Muscle of leg (tissue), 16 donors: ENCODE measurements around the gene SHISAL2B. TPM values are rescaled to one million over a fixed set of nuclear protein-coding genes. Genes with fewer than 3 reads are reported as not detected.
"Not testable (repeated sequence)": the region's sequence is repeated elsewhere in the genome, so short reads cannot be mapped to it uniquely, and the experiment has no call there.

Experiments
- DNase-seq: peaks from one replicate; pipeline ENCODE4 v3.0.0; 2013
- H3K27ac ChIP-seq: one replicate; pipeline ENCODE4 v1.5.1; 2013; ENCODE audit warnings: mild to moderate bottlenecking, low read length, control low read depth
- H3K27me3 ChIP-seq: one replicate; pipeline ENCODE4 v1.6.1; 2013; ENCODE audit warnings: low read length; ENCODE audit not compliant: control insufficient read depth, insufficient read depth
- H3K36me3 ChIP-seq: one replicate; pipeline ENCODE4 v1.6.1; 2013; ENCODE audit warnings: low read length; ENCODE audit not compliant: control insufficient read depth, insufficient read depth
- H3K4me1 ChIP-seq: one replicate; pipeline ENCODE4 v1.6.1; 2013; ENCODE audit warnings: low read length; ENCODE audit not compliant: control insufficient read depth, insufficient read depth
- H3K4me3 ChIP-seq: one replicate; pipeline ENCODE4 v1.5.1; 2013; ENCODE audit warnings: low read length, control low read depth
- H3K9me3 ChIP-seq: replicated peaks from 2 replicates; pipeline ENCODE4 v1.6.1; 2013; ENCODE audit warnings: low read depth, low read length; ENCODE audit not compliant: control insufficient read depth
- WGBS: methylation state at CpG from one replicate; pipeline ENCODE4 v1.1.5; 2013; ENCODE audit warnings: missing lambda C conversion rate; ENCODE audit not compliant: insufficient coverage; 5-methylcytosine and 5-hydroxymethylcytosine counted together
- long read RNA-seq, 11 donors: transcript quantifications; one replicate each; lab custom pipeline, GENCODE V29; 2026
- polyA plus RNA-seq, 8 donors: library from polyadenylated mRNA; unstranded; fragments of 120-200 nt; gene quantifications; one replicate each; pipeline versions ENCODE4 v1.2.1 to v1.2.3, GENCODE V29; 2013; ENCODE audit warnings: inconsistent platforms in 1 of 8, low replicate concordance in 1 of 8; ENCODE audit not compliant: insufficient read length in 8 of 8, insufficient read depth in 1 of 8
- total RNA-seq: library from RNA; stranded (reverse); fragments of 120-200 nt; gene quantifications from one replicate; pipeline ENCODE4 v1.2.4, GENCODE V29; 2013

The SHISAL2B gene
- 0.98 TPM for total RNA-seq
- polyA plus RNA-seq = under 1 TPM in 6 of 8 donors, not detected in 2; 0.20 to 0.68 (median 0.55) TPM
- long read RNA-seq, donor 1 = 0 reads
- long read RNA-seq, donor 2 = 0 reads
- long read RNA-seq, donor 3 = 0 reads
- long read RNA-seq, donor 4 = 0 reads
- long read RNA-seq, donor 5 = 0 reads
- long read RNA-seq, donor 6 = 0 reads
- long read RNA-seq, donor 7, partial matches to known transcripts = 0 of 3 reads
- long read RNA-seq, donor 7, other reads (novel, unspliced or antisense) = 0 of 3 reads
- long read RNA-seq, donor 8 = 0 reads
- long read RNA-seq, donor 9 = 0 reads
- long read RNA-seq, donor 10, partial matches to known transcripts = 0 of 2 reads
- long read RNA-seq, donor 10, other reads (novel, unspliced or antisense) = 0 of 2 reads
- long read RNA-seq, donor 11 = 0 reads

- Histone ChIP-seq H3K27ac (no peak within 1 kb of the TSS), H3K4me1 (peaks cover 10% of the 10 kb centered on the region), H3K9me3 (no peaks in the 10 kb centered on the region), H3K36me3 (no peaks in the 10 kb centered on the region), H3K27me3 (peaks cover 26% of the 10 kb centered on the region), H3K4me3 (peak within 1 kb of the TSS; percentile 25)
- under 1% methylated on average over 62 of the region's 71 CpGs for WGBS
- DNase-seq = peak; percentile 13
These were observed at the start of gene SHISAL2B for GRCh38 chr5:64690417-64691151. SHISAL2B (plus strand) TSS chr5:64690503; CDS start chr5:64690624, 121 bp downstream.

- no peak overlapping the region for H3K27ac ChIP-seq
- H3K27me3 ChIP-seq = no peaks in the 10 kb centered on the region
- H3K4me1 ChIP-seq = no peaks in the 10 kb centered on the region
- DNase-seq = no peak
- no peak overlapping the region for H3K4me3 ChIP-seq
- H3K9me3 ChIP-seq = no peaks in the 10 kb centered on the region
- H3K36me3 ChIP-seq = no peaks in the 10 kb centered on the region
These were observed 45.5 kb upstream of the SHISAL2B start for GRCh38 chr5:64644831-64645230.

- Histone ChIP-seq H3K4me3 (no peak overlapping the region), H3K27ac (no peak overlapping the region), H3K36me3 (no peaks in the 10 kb centered on the region), H3K27me3 (no peaks in the 10 kb centered on the region), H3K4me1 (no peaks in the 10 kb centered on the region), H3K9me3 (no peaks in the 10 kb centered on the region)
- WGBS = 55% methylated on average over 3 of the region's 3 CpGs
- DNase-seq = no peak
These were observed 44.1 kb upstream of the SHISAL2B start for GRCh38 chr5:64646169-64646568.

- H3K27ac ChIP-seq = no peak overlapping the region
- H3K4me1 ChIP-seq = no peaks in the 10 kb centered on the region
- no peaks in the 10 kb centered on the region for H3K27me3 ChIP-seq
- DNase-seq = no peak
- no CpG with 5 or more reads among the region's 2 CpGs for WGBS
- no peak overlapping the region for H3K4me3 ChIP-seq
- H3K9me3 ChIP-seq = no peaks in the 10 kb centered on the region
- no peaks in the 10 kb centered on the region for H3K36me3 ChIP-seq
These were observed 40.8 kb upstream of the SHISAL2B start for GRCh38 chr5:64649512-64649911.

- WGBS = no CpG with 5 or more reads among the region's 3 CpGs
- no peak for DNase-seq
- H3K9me3 ChIP-seq = no peaks in the 10 kb centered on the region
- no peaks in the 10 kb centered on the region for H3K36me3 ChIP-seq
- H3K27me3 ChIP-seq = no peaks in the 10 kb centered on the region
- no peaks in the 10 kb centered on the region for H3K4me1 ChIP-seq
- no peak overlapping the region for H3K27ac ChIP-seq
- H3K4me3 ChIP-seq = no peak overlapping the region
These were observed 36.3 kb upstream of the SHISAL2B start for GRCh38 chr5:64653766-64654560.

GRCh38 chr5:64654561-64654938 lies 35.8 kb upstream of the SHISAL2B start:
- no peaks in the 10 kb centered on the region for H3K27me3 ChIP-seq
- H3K27ac ChIP-seq = no peak overlapping the region
- H3K4me1 ChIP-seq = no peaks in the 10 kb centered on the region
- no peak overlapping the region for H3K4me3 ChIP-seq
- H3K9me3 ChIP-seq = no peaks in the 10 kb centered on the region
- no peak for DNase-seq
- WGBS = no CpG with 5 or more reads among the region's 2 CpGs
- no peaks in the 10 kb centered on the region for H3K36me3 ChIP-seq

GRCh38 chr5:64655596-64655995 lies 34.7 kb upstream of the SHISAL2B start:
- no peak for DNase-seq
- H3K36me3 ChIP-seq = no peaks in the 10 kb centered on the region
- no peaks in the 10 kb centered on the region for H3K27me3 ChIP-seq
- H3K9me3 ChIP-seq = no peaks in the 10 kb centered on the region
- WGBS = 50% methylated on average over 1 of the region's 1 CpG
- H3K4me3 ChIP-seq = no peak overlapping the region
- no peaks in the 10 kb centered on the region for H3K4me1 ChIP-seq
- H3K27ac ChIP-seq = no peak overlapping the region

- no CpG with 5 or more reads among the region's 3 CpGs for WGBS
- Histone ChIP-seq H3K4me3 (no peak overlapping the region), H3K27ac (no peak overlapping the region), H3K27me3 (no peaks in the 10 kb centered on the region), H3K36me3 (no peaks in the 10 kb centered on the region), H3K4me1 (no peaks in the 10 kb centered on the region), H3K9me3 (no peaks in the 10 kb centered on the region)
- no peak for DNase-seq
These were observed 31.0 kb upstream of the SHISAL2B start for GRCh38 chr5:64659289-64659688.

- not testable (repeated sequence) for H3K36me3 ChIP-seq, H3K27me3 ChIP-seq, H3K4me3 ChIP-seq, H3K27ac ChIP-seq, H3K4me1 ChIP-seq, DNase-seq, H3K9me3 ChIP-seq
- WGBS = 30% methylated on average over 2 of the region's 6 CpGs
These were observed 27.1 kb upstream of the SHISAL2B start for GRCh38 chr5:64663181-64663580.

- Histone ChIP-seq H3K4me1 (no peaks in the 10 kb centered on the region), H3K36me3 (no peaks in the 10 kb centered on the region), H3K27me3 (no peaks in the 10 kb centered on the region), H3K27ac (no peak overlapping the region), H3K9me3 (no peaks in the 10 kb centered on the region), H3K4me3 (no peak overlapping the region)
- no CpG with 5 or more reads among the region's 2 CpGs for WGBS
- no peak for DNase-seq
These were observed 25.1 kb upstream of the SHISAL2B start for GRCh38 chr5:64665243-64665642.
